Vagina (tissue), 2 donors: ENCODE data around the gene PACRG. TPM values are rescaled to one million over a fixed set of nuclear protein-coding genes. Genes with fewer than 3 reads are reported as not detected.

Source experiments
- DNase-seq, 2 donors: peaks; one replicate each; pipeline ENCODE4 v3.0.0-alpha.2; 2017; ENCODE audit errors: extremely low spot score in 2 of 2
- H3K27ac ChIP-seq: fragments of 200-600 bp; sonication (generic); one replicate; pipeline ENCODE4 v1.5.1; 2019
- H3K27me3 ChIP-seq: fragments of 200-600 bp; sonication (generic); one replicate; pipeline ENCODE4 v1.5.1; 2019
- H3K36me3 ChIP-seq, 2 donors: fragments of 200-600 bp; sonication (generic); one replicate each; pipeline ENCODE4 v1.5.1; 2017 to 2019
- H3K4me1 ChIP-seq: fragments of 200-600 bp; sonication (generic); one replicate; pipeline ENCODE4 v1.5.1; 2019
- H3K4me3 ChIP-seq, 2 donors: fragments of 200-600 bp; sonication (generic); 1 replicate in 1 of 2; 2 replicates in 1 of 2; pipeline ENCODE4 v1.5.1; 2016 to 2019
- H3K9me3 ChIP-seq: fragments of 200-600 bp; sonication (generic); one replicate; pipeline ENCODE4 v1.5.1; 2019
- CTCF ChIP-seq, 3 experiments: fragments of 450-650 bp in 2 of 3; fragments of 200-600 bp in 1 of 3; sonication (generic) in 1 of 3; IDR thresholded peaks; one replicate each; pipeline ENCODE4 v1.5.1; 2017 to 2019; ENCODE audit warnings: antibody characterized with exemption in 3 of 3, mild to moderate bottlenecking in 2 of 3, moderate library complexity in 2 of 3
- POLR2A ChIP-seq, 2 donors: fragments of 450-650 bp; IDR thresholded peaks; one replicate each; pipeline ENCODE4 v1.6.1; 2017; ENCODE audit warnings: antibody characterized with exemption in 2 of 2, mild to moderate bottlenecking in 2 of 2, moderate library complexity in 2 of 2
- POLR2AphosphoS5 ChIP-seq, 2 donors: sonication (generic); formaldehyde crosslinking; IDR thresholded peaks; one replicate each; pipeline ENCODE4 v1.9.0; 2017; ENCODE audit warnings: antibody characterized with exemption in 2 of 2, mild to moderate bottlenecking in 2 of 2, low read depth in 1 of 2; ENCODE audit not compliant: insufficient read depth in 1 of 2
- intact Hi-C: fragments of 100-400 bp; cut with DNase I; formaldehyde crosslinking; loops from one replicate; pipeline ENCODE4 v1.15.1; 2023
- total RNA-seq: library from RNA; depleted of rRNA; stranded (reverse); fragments of >200 nt; gene quantifications from one replicate; pipeline ENCODE4 v1.2.3, GENCODE V29; 2016

Gene PACRG
- total RNA-seq, 1 donor from 2014 or later, result not detected

- Histone ChIP-seq H3K27ac (no peak overlapping the region), H3K4me3 (no peak overlapping the region), H3K4me1 (peaks cover 8% of the 10 kb centered on the region), H3K9me3 (no peaks in the 10 kb centered on the region), H3K36me3 (no peaks in the 10 kb centered on the region), H3K27me3 (no peaks in the 10 kb centered on the region)
- no peak for DNase-seq
- intact Hi-C loops, result no loop called here
- TF ChIP-seq CTCF (IDR thresholded peaks at IDR 0.05) (no peak), POLR2A (IDR thresholded peaks at IDR 0.05) (no peak), POLR2AphosphoS5 (IDR thresholded peaks at IDR 0.05; ENCODE audit: insufficient read depth in 1 of 2, low read depth in 1 of 2) (no peak)
Observed at GRCh38 chr6:162965366-162965765, 237.6 kb downstream of the PACRG start.

- intact Hi-C loops, result no loop called here
- DNase-seq, result no peak
- Histone ChIP-seq H3K27ac (no peak overlapping the region), H3K27me3 (no peaks in the 10 kb centered on the region), H3K36me3 (no peaks in the 10 kb centered on the region), H3K4me3 (no peak overlapping the region), H3K4me1 (no peaks in the 10 kb centered on the region), H3K9me3 (no peaks in the 10 kb centered on the region)
- TF ChIP-seq POLR2AphosphoS5 (IDR thresholded peaks at IDR 0.05; ENCODE audit: insufficient read depth in 1 of 2, low read depth in 1 of 2), result no peak
- TF ChIP-seq CTCF (IDR thresholded peaks at IDR 0.05), result no peak
- no peak for TF ChIP-seq POLR2A (IDR thresholded peaks at IDR 0.05)
Observed at GRCh38 chr6:162970246-162970645, 242.5 kb downstream of the PACRG start.

GRCh38 chr6:162971356-162971755 is 243.6 kb downstream of the PACRG start:
- H3K9me3 ChIP-seq, result no peaks in the 10 kb centered on the region
- no peaks in the 10 kb centered on the region for H3K4me1 ChIP-seq
- no peak for DNase-seq
- intact Hi-C loops, result no loop called here
- no peaks in the 10 kb centered on the region for H3K27me3 ChIP-seq
- no peaks in the 10 kb centered on the region for H3K36me3 ChIP-seq
- TF ChIP-seq CTCF (IDR thresholded peaks at IDR 0.05), result no peak
- no peak overlapping the region for H3K4me3 ChIP-seq
- no peak overlapping the region for H3K27ac ChIP-seq

DNA sequence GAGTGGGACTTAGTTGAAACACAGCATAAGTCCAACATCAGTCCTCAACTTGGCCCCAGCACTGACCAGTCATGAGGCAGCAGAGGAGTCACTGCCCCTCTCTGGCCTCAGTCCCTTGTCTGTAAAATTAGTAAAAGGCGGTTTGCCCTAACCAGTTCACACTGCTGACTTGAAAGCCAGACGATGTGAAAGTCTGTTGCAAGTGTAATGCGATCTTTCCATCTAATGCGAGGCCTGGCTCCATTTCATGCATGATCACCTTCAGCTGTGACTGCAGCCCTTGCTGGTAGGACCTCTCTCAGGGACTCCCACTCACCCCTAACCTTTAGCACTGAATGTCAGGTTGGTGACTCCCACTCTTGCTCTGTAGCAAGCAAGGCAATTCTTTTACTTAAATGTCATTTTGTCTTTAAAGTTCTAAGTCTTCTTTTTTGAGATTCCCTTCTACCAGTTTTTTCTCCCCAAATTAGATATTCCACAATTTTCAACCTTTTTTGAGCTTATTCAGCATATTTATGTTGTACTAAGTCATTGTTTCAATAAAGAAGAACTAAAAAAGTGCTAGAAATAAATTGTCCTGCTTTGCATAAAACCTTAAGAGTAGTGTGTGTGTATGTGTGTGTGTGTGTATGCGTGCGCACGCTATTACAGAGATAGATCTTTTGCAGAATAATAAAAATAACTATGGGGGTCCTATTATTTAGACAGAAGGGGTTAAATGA is 245.5 kb downstream of the PACRG start:
- intact Hi-C loops, result no loop called here
- Histone ChIP-seq H3K36me3 (no peaks in the 10 kb centered on the region), H3K9me3 (no peaks in the 10 kb centered on the region), H3K4me3 (no peak overlapping the region), H3K4me1 (no peaks in the 10 kb centered on the region), H3K27ac (no peak overlapping the region), H3K27me3 (no peaks in the 10 kb centered on the region)
- no peak for DNase-seq
- TF ChIP-seq POLR2A (IDR thresholded peaks at IDR 0.05) (no peak), CTCF (IDR thresholded peaks at IDR 0.05) (no peak), POLR2AphosphoS5 (IDR thresholded peaks at IDR 0.05; ENCODE audit: insufficient read depth in 1 of 2, low read depth in 1 of 2) (no peak)

GRCh38 chr6:162973980-162974379 is 246.2 kb downstream of the PACRG start:
- H3K36me3 ChIP-seq, result no peaks in the 10 kb centered on the region
- no peak for TF ChIP-seq CTCF (IDR thresholded peaks at IDR 0.05)
- no peak for TF ChIP-seq POLR2AphosphoS5 (IDR thresholded peaks at IDR 0.05; ENCODE audit: insufficient read depth in 1 of 2, low read depth in 1 of 2)
- TF ChIP-seq POLR2A (IDR thresholded peaks at IDR 0.05), result no peak

More at GRCh38 chr6:162973980-162974379, 246.2 kb downstream of the PACRG start:
- DNase-seq, result no peak
- no peaks in the 10 kb centered on the region for H3K27me3 ChIP-seq
- no peak overlapping the region for H3K4me3 ChIP-seq
- no peak overlapping the region for H3K27ac ChIP-seq
- intact Hi-C loops, result no loop called here
- H3K4me1 ChIP-seq, result no peaks in the 10 kb centered on the region
- no peaks in the 10 kb centered on the region for H3K9me3 ChIP-seq
